ENCODE measurements around the gene PTPA.
"Not testable (repeated sequence)": the region's sequence is repeated elsewhere in the genome, so short reads cannot be mapped to it uniquely, and the experiment has no call there.

PTPA gene

GRCh38 chr9:129154866-129155477, 43.8 kb downstream of the PTPA start:
- DNase-seq (ENCODE audit: low read depth in 2 of 2), result no peak

GRCh38 chr9:129156163-129156562, 44.9 kb downstream of the PTPA start:
- no peak for DNase-seq (ENCODE audit: low read depth in 2 of 2)

GRCh38 chr9:129160712-129161533, 49.7 kb downstream of the PTPA start:
- no peak for DNase-seq (ENCODE audit: low read depth in 2 of 2)

- DNase-seq (ENCODE audit: low read depth in 2 of 2), result no peak
Observed at GRCh38 chr9:129161534-129161837, 50.3 kb downstream of the PTPA start.

GRCh38 chr9:129162497-129163197, 51.4 kb downstream of the PTPA start:
- no peak for DNase-seq (ENCODE audit: low read depth in 2 of 2)

GRCh38 chr9:129163198-129163670, 52.0 kb downstream of the PTPA start:
- not testable (repeated sequence) for DNase-seq (ENCODE audit: low read depth in 2 of 2)

- DNase-seq (ENCODE audit: low read depth in 2 of 2), result no peak
Observed at GRCh38 chr9:129163753-129164152, 52.5 kb downstream of the PTPA start.

- no peak for DNase-seq (ENCODE audit: low read depth in 2 of 2)
Observed at GRCh38 chr9:129164246-129164930, 53.2 kb downstream of the PTPA start.

- DNase-seq (ENCODE audit: low read depth in 2 of 2), result no peak
Observed at GRCh38 chr9:129165198-129165597, 54.0 kb downstream of the PTPA start.

- no peak for DNase-seq (ENCODE audit: low read depth in 2 of 2)
Observed at GRCh38 chr9:129166623-129167557, 55.7 kb downstream of the PTPA start.

GRCh38 chr9:129170229-129170628, 59.0 kb downstream of the PTPA start:
- no peak for DNase-seq (ENCODE audit: low read depth in 2 of 2)

- DNase-seq (ENCODE audit: low read depth in 2 of 2), result no peak
Observed at GRCh38 chr9:129171993-129172751, 61.0 kb downstream of the PTPA start.

- no peak for DNase-seq (ENCODE audit: low read depth in 2 of 2)
Observed at GRCh38 chr9:129172816-129173215, 61.6 kb downstream of the PTPA start.

- no peak for DNase-seq (ENCODE audit: low read depth in 2 of 2)
Observed at GRCh38 chr9:129173296-129174101, 62.3 kb downstream of the PTPA start.

- peak; percentile 61 to 64 for DNase-seq (ENCODE audit: low read depth in 2 of 2)
Observed at GRCh38 chr9:129174102-129174723, 63.0 kb downstream of the PTPA start.

GRCh38 chr9:129174724-129175514, 63.7 kb downstream of the PTPA start:
- DNase-seq (ENCODE audit: low read depth in 2 of 2), result no peak

- no peak for DNase-seq (ENCODE audit: low read depth in 2 of 2)
Observed at GRCh38 chr9:129175515-129175824, 64.3 kb downstream of the PTPA start.

Measured in stimulated activated CD8-positive, alpha-beta memory T cell treated with anti-CD3 and anti-CD28 coated beads, Interleukin-7, amount 100 ng/mL, for 1 hour (primary cell).